Uterus (tissue), 4 donors: Measurements from ENCODE around the gene C1R. TPM values are rescaled to one million over a fixed set of nuclear protein-coding genes. Genes with fewer than 3 reads are reported as not detected.

Experiments
- DNase-seq, 2 donors: peaks; one replicate each; pipeline ENCODE4 v3.0.0-alpha.2; 2019 to 2020
- H3K27ac ChIP-seq, 2 donors: fragments of 200-600 bp; sonication (generic); 1 replicate in 1 of 2; 2 replicates in 1 of 2; pipeline ENCODE4 v1.5.1; 2016 to 2018
- H3K27me3 ChIP-seq, 2 donors: fragments of 200-600 bp; sonication (generic); one replicate each; pipeline ENCODE4 v1.5.1; 2018 to 2019; ENCODE audit warnings: control low read depth in 1 of 2
- H3K36me3 ChIP-seq, 2 donors: fragments of 200-600 bp; sonication (generic); one replicate each; pipeline ENCODE4 v1.5.1; 2019; ENCODE audit warnings: control low read depth in 1 of 2
- H3K4me1 ChIP-seq, 2 donors: fragments of 200-600 bp; sonication (generic); one replicate each; pipeline ENCODE4 v1.5.1; 2018 to 2019; ENCODE audit warnings: control low read depth in 1 of 2
- H3K4me3 ChIP-seq, 2 donors: fragments of 200-600 bp; sonication (generic); 1 replicate in 1 of 2; 2 replicates in 1 of 2; pipeline ENCODE4 v1.5.1; 2018 to 2019; ENCODE audit warnings: mild to moderate bottlenecking in 1 of 2
- H3K9me3 ChIP-seq, 2 donors: fragments of 200-600 bp; sonication (generic); one replicate each; pipeline ENCODE4 v1.5.1; 2019; ENCODE audit warnings: control low read depth in 1 of 2
- POLR2A ChIP-seq, 2 donors: fragments of 450-650 bp; IDR thresholded peaks; one replicate each; pipeline ENCODE4 v1.6.1; 2016; ENCODE audit warnings: antibody characterized with exemption in 2 of 2, mild to moderate bottlenecking in 1 of 2, moderate library complexity in 1 of 2
- intact Hi-C: fragments of 100-400 bp; cut with DNase I; formaldehyde crosslinking; loops from one replicate; pipeline ENCODE4 v1.15.1; 2023; ENCODE audit warnings: low total_unique reads
- total RNA-seq, 4 donors: library from RNA; depleted of rRNA in 3 of 4; stranded (reverse); fragments of >200 nt in 3 of 4; gene quantifications; one replicate each; pipeline versions ENCODE4 v1.1.0 to v1.2.4, GENCODE V29; 2014 to 2023
- TF ChIP-seq, protein P1 (sequence below), 4 experiments: fragments of 200-600 bp in 2 of 4; fragments of 450-650 bp in 2 of 4; sonication (generic) in 2 of 4; IDR thresholded peaks; one replicate each; pipeline ENCODE4 v1.5.1; 2016 to 2019; ENCODE audit warnings: antibody characterized with exemption in 4 of 4, mild to moderate bottlenecking in 2 of 4, moderate library complexity in 1 of 4
- donor health status: DM: yes; HTN: yes; CAD: no.

The C1R gene
- total RNA-seq, 4 donors from 2014 or later = 128 to 571 (median 411) TPM

DNA sequence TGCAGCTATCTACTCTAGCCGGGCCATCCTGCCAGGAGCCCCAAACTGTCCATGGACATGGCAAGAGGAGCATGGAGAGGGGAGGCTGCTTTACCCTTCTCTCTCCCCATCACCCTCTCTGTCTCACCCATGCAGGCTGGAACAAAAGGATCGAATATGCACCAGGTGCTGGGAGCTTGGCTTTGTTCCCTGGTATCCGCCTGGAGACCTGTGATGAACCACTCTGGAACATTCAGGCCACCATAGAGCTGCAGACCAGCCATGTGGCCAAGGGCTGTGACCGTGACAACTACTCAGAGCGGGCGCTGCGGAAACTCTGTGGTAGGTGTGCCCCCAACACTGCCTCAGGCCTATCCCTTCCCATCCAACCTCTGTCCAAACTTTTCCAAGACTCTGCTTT lies 43.8 kb upstream of the C1R start:
- H3K36me3 ChIP-seq = no peaks in the 10 kb centered on the region
- intact Hi-C loops = no loop called here
- TF ChIP-seq, protein P1, sequence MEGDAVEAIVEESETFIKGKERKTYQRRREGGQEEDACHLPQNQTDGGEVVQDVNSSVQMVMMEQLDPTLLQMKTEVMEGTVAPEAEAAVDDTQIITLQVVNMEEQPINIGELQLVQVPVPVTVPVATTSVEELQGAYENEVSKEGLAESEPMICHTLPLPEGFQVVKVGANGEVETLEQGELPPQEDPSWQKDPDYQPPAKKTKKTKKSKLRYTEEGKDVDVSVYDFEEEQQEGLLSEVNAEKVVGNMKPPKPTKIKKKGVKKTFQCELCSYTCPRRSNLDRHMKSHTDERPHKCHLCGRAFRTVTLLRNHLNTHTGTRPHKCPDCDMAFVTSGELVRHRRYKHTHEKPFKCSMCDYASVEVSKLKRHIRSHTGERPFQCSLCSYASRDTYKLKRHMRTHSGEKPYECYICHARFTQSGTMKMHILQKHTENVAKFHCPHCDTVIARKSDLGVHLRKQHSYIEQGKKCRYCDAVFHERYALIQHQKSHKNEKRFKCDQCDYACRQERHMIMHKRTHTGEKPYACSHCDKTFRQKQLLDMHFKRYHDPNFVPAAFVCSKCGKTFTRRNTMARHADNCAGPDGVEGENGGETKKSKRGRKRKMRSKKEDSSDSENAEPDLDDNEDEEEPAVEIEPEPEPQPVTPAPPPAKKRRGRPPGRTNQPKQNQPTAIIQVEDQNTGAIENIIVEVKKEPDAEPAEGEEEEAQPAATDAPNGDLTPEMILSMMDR (IDR thresholded peaks at IDR 0.05) = no peak
- TF ChIP-seq POLR2A (IDR thresholded peaks at IDR 0.05) = no peak

DNA sequence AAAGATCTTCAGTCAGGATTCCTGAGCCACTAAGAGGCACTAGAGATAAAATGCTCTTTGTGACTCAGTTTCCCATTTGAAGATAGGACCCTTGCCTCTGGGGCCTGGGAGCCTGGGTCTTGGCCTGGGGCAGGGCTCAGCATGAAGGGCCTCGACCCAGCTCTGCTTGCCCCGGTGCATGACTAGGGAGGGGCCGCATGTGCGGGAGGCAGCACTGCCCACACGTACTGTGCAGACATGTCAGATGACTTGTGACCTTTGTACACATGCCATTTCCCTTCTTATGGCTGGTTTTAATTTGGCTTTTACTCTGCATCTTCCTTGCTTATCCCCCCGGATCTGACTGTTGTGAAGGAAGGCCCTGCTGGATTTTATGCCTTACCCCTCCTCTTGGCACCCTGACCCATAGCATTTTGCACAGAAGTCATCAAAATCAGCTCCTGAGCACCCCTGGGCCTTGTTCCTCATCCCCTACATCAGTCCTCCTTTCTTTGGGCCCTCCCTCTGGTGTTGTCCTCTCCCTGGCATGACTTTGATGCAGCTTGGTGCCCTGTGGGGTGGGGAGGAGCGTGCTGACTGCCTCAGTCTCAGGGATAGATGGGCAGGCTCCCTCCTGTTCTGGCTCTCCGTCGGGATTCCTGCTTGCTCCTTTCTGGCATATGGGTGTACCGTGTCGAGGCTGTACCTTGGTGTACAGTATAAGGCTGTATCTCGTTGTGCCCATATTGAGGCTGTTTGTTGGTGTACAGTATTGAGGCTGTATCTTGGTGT lies 42.3 kb upstream of the C1R start:
- Histone ChIP-seq H3K36me3 (no peaks in the 10 kb centered on the region), H3K27ac (no peak overlapping the region), H3K4me1 (peaks cover 0 to under 1% of the 10 kb centered on the region in 2 donors), H3K4me3 (no peak overlapping the region), H3K9me3 (no peaks in the 10 kb centered on the region), H3K27me3 (no peaks in the 10 kb centered on the region)
- no peak for DNase-seq
- intact Hi-C loops = no loop called here
- TF ChIP-seq, protein P1 (IDR thresholded peaks at IDR 0.05) = no peak
- no peak for TF ChIP-seq POLR2A (IDR thresholded peaks at IDR 0.05)

More for the DNA sequence above, 43.8 kb upstream of the C1R start:
- no peak overlapping the region for H3K27ac ChIP-seq
- no peaks in the 10 kb centered on the region for H3K4me1 ChIP-seq
- no peak overlapping the region for H3K4me3 ChIP-seq
- DNase-seq = no peak
- H3K27me3 ChIP-seq = no peaks in the 10 kb centered on the region
- no peaks in the 10 kb centered on the region for H3K9me3 ChIP-seq

DNA sequence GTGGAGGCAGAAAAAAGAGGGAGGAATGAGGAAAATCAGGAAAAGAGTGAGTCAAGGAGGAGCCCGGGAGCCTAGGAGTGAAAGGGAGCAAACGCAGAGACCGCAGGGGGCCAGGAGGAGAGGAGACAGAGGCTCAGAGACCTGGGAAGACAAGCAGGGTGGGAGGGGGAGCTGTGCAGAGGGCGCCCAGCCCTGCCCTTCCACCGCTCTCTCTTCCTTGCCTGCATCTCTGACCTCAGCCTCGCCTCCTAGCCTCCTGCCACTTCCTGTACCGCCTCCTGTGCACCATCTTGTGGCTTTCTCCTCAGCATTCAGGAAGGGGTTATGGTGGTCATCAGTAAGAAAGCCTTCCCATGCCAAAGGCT lies 39.2 kb upstream of the C1R start:
- Histone ChIP-seq H3K4me3 (peak overlapping the region in 1 of 2 donors; percentile 46), H3K27me3 (no peaks in the 10 kb centered on the region), H3K27ac (peak overlapping the region; percentile 85), H3K36me3 (no peaks in the 10 kb centered on the region), H3K9me3 (no peaks in the 10 kb centered on the region), H3K4me1 (peaks cover 0 to 7% of the 10 kb centered on the region in 2 donors)
- TF ChIP-seq, protein P1 (IDR thresholded peaks at IDR 0.05) = no peak
- TF ChIP-seq POLR2A (IDR thresholded peaks at IDR 0.05) = no peak
- no peak for DNase-seq
- intact Hi-C loops = no loop called here

DNA sequence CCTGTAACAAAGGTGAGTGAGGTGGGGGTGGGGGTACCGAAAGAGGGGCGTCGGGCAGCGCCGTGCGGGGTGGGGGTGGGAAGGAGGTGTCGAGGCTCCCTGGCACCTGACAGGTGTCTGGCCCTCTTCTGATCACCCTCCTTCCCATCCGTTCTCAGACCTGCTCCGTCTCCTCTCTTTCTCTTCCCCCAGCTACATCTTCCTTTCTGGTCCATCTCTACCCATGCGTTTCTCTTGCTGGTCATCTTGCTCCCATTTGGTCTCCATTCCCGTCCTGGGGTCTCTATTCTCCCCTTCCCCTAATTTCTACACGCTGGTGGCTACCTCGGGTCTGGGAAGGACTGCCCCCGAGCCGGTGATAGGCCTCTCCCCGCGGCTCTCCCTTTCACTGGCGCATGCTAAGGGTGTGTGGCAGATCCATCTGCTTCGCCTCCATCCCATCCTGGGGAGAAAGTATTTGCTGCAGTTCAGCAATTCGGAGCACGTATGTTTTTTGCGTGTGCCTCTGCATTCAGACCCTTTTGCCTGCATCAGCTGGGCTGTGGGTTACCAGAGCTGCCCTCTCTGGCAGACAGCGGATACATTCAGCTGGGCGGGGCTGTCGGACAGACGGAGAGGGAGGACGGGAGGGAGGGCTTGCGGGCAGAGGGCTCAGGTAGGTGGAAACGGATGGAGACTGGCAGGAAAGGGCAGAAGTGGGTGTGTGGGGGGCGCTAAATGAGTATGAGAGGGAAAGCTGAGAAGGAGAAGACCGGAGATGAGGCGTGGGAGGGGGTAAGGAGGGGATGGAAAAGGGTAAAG lies 38.7 kb upstream of the C1R start:
- Histone ChIP-seq H3K4me3 (peak overlapping the region; percentile 46 to 67), H3K36me3 (no peaks in the 10 kb centered on the region), H3K9me3 (no peaks in the 10 kb centered on the region), H3K27me3 (no peaks in the 10 kb centered on the region), H3K4me1 (peaks cover 0 to 7% of the 10 kb centered on the region in 2 donors), H3K27ac (peak overlapping the region; percentile 85)
- peak; percentile 59 to 63 for DNase-seq
- intact Hi-C loops = no loop called here
- TF ChIP-seq, protein P1 (IDR thresholded peaks at IDR 0.05) = no peak
- TF ChIP-seq POLR2A (IDR thresholded peaks at IDR 0.05) = no peak
